Endothelial cell (in vitro differentiated cells): ENCODE results near the gene MAML2. TPM values are rescaled to one million over a fixed set of nuclear protein-coding genes. Genes with fewer than 3 reads are reported as not detected.

ENCODE experiments used
- DNase-seq: peaks from one replicate; pipeline ENCODE4 v3.0.0; 2021; ENCODE audit warnings: low spot score
- H3K27ac Mint-ChIP-seq: one replicate; pipeline ENCODE4 v1.8.0; 2021; ENCODE audit warnings: mixed read lengths, inconsistent platforms; ENCODE audit not compliant: unreplicated experiment
- H3K27me3 Mint-ChIP-seq: one replicate; pipeline ENCODE4 v1.8.0; 2021; ENCODE audit warnings: mild to moderate bottlenecking, moderate library complexity, mixed read lengths, inconsistent platforms; ENCODE audit not compliant: unreplicated experiment
- H3K36me3 Mint-ChIP-seq: one replicate; pipeline ENCODE4 v1.8.0; 2021; ENCODE audit warnings: mild to moderate bottlenecking, low read depth, mixed read lengths, inconsistent platforms; ENCODE audit not compliant: unreplicated experiment
- H3K4me1 Mint-ChIP-seq: one replicate; pipeline ENCODE4 v1.8.0; 2021; ENCODE audit warnings: mild to moderate bottlenecking, mixed read lengths, inconsistent platforms; ENCODE audit not compliant: unreplicated experiment
- H3K4me3 Mint-ChIP-seq: one replicate; pipeline ENCODE4 v1.8.0; 2021; ENCODE audit warnings: mild to moderate bottlenecking, mixed read lengths, inconsistent platforms; ENCODE audit not compliant: unreplicated experiment
- H3K9me3 Mint-ChIP-seq: one replicate; pipeline ENCODE4 v1.8.0; 2021; ENCODE audit warnings: mixed read lengths, inconsistent platforms; ENCODE audit not compliant: unreplicated experiment
- total RNA-seq: library from RNA; stranded (reverse); fragmentation: NEBNext Ultra II Directional; extraction: Animal tissue kit (Norgen Biotek cat#: 25700); gene quantifications from one replicate; pipeline ENCODE4 v1.2.1, GENCODE V29; 2021; ENCODE audit not compliant: unreplicated experiment
- TF ChIP-seq, protein P1 (sequence below): fragments of 200-600 bp; sonication (generic); IDR thresholded peaks from one replicate; pipeline ENCODE4 v1.5.0; 2021; ENCODE audit warnings: antibody characterized with exemption; ENCODE audit not compliant: unreplicated experiment

Gene MAML2
- total RNA-seq, 1 donor from 2014 or later: 6.2 TPM

DNA sequence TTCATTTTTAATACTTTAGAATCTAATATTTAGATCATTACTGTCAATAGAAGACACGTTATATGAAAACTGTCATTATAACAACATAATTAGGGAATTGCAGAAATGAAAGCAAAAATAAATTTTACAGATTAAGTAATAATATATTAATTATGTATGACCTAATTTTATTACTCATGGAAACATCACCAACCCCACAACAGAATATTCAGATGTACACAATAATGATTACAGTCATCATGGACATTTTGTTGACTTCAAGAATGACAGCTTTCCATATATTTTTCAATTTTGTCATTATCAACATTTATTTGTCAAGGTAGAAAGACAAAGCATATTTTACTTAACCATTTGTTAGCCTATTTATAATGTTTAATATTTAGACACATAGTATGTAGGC lies 119.9 kb downstream of the MAML2 start:
- H3K27me3 Mint-ChIP-seq: no peaks in the 10 kb centered on the region
- H3K9me3 Mint-ChIP-seq: no peaks in the 10 kb centered on the region
- no peak overlapping the region for H3K27ac Mint-ChIP-seq
- no peak overlapping the region for H3K4me3 Mint-ChIP-seq
- TF ChIP-seq, protein P1, sequence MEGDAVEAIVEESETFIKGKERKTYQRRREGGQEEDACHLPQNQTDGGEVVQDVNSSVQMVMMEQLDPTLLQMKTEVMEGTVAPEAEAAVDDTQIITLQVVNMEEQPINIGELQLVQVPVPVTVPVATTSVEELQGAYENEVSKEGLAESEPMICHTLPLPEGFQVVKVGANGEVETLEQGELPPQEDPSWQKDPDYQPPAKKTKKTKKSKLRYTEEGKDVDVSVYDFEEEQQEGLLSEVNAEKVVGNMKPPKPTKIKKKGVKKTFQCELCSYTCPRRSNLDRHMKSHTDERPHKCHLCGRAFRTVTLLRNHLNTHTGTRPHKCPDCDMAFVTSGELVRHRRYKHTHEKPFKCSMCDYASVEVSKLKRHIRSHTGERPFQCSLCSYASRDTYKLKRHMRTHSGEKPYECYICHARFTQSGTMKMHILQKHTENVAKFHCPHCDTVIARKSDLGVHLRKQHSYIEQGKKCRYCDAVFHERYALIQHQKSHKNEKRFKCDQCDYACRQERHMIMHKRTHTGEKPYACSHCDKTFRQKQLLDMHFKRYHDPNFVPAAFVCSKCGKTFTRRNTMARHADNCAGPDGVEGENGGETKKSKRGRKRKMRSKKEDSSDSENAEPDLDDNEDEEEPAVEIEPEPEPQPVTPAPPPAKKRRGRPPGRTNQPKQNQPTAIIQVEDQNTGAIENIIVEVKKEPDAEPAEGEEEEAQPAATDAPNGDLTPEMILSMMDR: no peak
- H3K36me3 Mint-ChIP-seq: no peaks in the 10 kb centered on the region
- no peak for DNase-seq
- peaks cover 32% of the 10 kb centered on the region for H3K4me1 Mint-ChIP-seq

DNA sequence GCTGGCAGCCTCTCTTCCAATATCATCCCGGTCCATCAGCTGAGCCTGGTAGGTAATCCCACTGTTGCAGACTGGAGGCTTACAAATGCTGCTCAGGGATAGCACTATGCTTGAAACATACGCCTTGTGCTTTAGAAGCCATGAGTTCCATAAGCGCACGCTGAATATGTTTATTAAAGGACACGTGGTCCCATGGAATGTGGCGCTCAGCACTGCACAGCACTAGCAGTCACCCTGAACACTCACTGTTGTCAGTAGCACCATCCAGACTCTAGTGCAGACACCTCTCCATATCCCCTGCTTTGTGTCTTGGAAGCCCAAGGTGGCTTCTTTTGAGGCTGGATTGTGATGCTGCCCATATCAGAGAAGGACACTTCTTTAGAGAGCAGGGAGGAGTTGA lies 120.9 kb downstream of the MAML2 start:
- TF ChIP-seq, protein P1: no peak
- H3K4me1 Mint-ChIP-seq: peaks cover 39% of the 10 kb centered on the region
- no peaks in the 10 kb centered on the region for H3K36me3 Mint-ChIP-seq
- H3K27ac Mint-ChIP-seq: no peak overlapping the region
- no peaks in the 10 kb centered on the region for H3K27me3 Mint-ChIP-seq
- no peak for DNase-seq
- H3K4me3 Mint-ChIP-seq: no peak overlapping the region
- no peaks in the 10 kb centered on the region for H3K9me3 Mint-ChIP-seq

DNA sequence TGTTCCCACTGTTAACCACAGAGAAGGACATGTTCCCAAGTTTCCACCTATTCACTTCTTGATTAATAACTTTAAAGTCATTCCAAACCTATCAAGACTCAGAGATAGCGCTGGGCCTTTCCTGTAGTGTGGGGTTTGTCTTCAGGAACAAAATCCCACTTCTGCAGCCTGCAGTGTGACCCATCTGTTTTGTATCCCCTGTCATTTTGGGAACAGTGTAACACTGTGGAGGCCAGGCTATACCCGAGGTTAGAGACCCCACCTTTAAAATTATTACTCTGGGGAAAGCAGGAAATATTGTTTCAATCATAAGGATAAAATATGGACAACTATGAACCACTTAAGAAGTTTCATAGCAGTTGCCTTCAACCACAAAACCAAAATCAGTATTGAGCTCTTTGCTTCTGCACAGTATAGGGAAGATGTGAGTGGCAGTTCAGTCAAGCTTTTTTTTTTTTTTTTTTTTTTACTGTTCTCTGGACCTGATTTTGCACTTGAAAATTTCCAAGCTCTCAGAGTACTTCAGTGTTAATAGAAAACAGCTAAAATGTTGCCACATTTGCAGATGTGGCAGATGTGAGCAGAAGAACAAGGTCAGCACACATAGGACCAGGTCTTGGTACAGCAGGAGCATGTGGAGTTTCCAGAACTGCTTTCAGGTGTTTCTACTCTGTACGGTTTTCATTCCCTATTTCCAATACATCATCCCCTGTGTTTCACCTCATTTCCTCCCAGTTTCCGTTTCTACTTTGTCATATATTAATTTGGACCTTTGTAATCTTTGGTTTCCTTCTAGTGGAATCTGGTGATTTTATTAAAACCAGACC lies 121.5 kb downstream of the MAML2 start:
- Mint-ChIP-seq H3K27me3 (no peaks in the 10 kb centered on the region), H3K4me1 (peaks cover 43% of the 10 kb centered on the region), H3K9me3 (no peaks in the 10 kb centered on the region), H3K27ac (no peak overlapping the region), H3K4me3 (no peak overlapping the region), H3K36me3 (no peaks in the 10 kb centered on the region)
- TF ChIP-seq, protein P1: no peak
- DNase-seq: no peak

DNA sequence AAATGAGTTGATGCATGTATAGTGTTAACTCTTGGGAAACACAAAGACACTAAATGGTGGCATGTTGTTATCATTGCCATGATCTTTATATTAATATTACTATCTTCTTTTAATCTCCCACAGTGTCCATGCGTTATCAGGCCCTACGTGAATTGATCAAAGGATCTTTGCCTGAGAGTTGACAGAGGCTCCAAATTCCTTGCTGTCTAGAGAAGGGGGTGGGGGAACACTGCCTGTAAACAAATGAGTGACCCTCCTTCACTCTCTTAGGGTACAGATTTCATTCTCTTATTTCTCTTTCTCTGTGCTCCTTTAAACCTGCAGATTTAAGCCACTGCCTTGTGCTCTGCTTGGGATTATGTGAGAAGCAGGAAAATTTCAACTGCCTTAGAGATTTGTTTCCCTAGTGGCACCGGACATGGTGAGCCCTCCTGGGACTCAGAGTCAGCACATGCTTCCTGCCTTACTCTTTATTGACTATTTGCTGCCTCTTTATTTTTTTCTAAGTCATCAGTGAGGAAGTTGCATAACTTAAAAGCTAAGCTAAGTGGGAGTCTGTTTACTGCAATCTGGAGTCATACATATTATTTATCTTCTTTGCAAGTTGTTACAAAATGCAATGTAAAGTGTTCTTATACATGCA lies 122.9 kb downstream of the MAML2 start:
- DNase-seq: no peak
- TF ChIP-seq, protein P1: no peak
- Mint-ChIP-seq H3K4me3 (peak overlapping the region; percentile 80), H3K9me3 (no peaks in the 10 kb centered on the region), H3K36me3 (no peaks in the 10 kb centered on the region), H3K27me3 (no peaks in the 10 kb centered on the region), H3K27ac (peak overlapping the region; percentile 98), H3K4me1 (peaks cover 54% of the 10 kb centered on the region)

DNA sequence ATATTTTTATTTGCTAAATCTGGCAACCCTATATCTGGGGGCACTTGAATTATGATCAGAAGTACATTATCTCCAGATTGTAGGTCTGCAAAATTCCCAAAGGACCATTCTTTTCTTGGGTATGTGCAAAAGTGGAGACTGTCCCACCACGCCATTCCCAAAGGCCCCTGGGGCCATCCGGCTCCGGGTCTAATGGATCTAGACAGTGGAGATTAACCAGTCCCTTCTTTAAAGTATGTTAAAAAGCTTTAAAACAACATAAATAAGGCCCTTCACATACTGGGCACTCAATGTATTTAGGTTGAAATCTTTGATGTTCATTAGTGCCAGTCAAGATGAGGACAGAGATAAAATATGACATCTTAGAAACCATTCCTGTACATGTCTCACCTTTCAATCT lies 124.1 kb downstream of the MAML2 start:
- TF ChIP-seq, protein P1: no peak
- Mint-ChIP-seq H3K9me3 (no peaks in the 10 kb centered on the region), H3K36me3 (no peaks in the 10 kb centered on the region), H3K27me3 (no peaks in the 10 kb centered on the region), H3K4me1 (peaks cover 58% of the 10 kb centered on the region), H3K4me3 (no peak overlapping the region), H3K27ac (peak overlapping the region; percentile 98)
- DNase-seq: no peak
